ENCODE measurements around the gene TSTD2.
A peak's percentile ranks its signal among the peaks of the same experiment; 100 is the strongest.

TSTD2 gene

DNA sequence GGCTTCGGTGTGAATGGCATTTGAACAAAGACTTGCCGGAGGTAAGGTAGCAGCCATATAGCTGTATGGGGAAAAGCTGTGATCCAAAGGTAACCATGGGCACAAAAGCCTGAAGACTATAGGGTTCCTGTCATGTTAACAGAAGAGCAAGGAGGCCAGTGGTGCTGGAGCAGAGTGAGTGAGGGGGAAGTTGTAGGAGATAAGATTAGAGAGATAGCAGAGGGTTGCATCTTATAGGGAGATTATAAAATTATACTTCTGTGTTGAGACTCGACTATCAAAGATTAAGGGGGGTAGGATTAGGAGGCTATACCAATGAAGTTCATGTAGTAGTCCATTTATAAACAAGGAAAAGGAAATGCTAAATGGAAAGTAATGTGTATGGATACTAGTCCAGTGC, 3.7 kb upstream of the TSTD2 start:
- Mint-ChIP-seq H3K36me3 (ENCODE audit: low read depth) (no peaks in the 10 kb centered on the region), H3K4me3 (peak overlapping the region; percentile 25), H3K4me1 (peaks cover 35% of the 10 kb centered on the region), H3K9me3 (no peaks in the 10 kb centered on the region), H3K27ac (peak overlapping the region; percentile 2), H3K27me3 (ENCODE audit: low read depth, poor library complexity) (no peaks in the 10 kb centered on the region)
- TF ChIP-seq, protein P1, sequence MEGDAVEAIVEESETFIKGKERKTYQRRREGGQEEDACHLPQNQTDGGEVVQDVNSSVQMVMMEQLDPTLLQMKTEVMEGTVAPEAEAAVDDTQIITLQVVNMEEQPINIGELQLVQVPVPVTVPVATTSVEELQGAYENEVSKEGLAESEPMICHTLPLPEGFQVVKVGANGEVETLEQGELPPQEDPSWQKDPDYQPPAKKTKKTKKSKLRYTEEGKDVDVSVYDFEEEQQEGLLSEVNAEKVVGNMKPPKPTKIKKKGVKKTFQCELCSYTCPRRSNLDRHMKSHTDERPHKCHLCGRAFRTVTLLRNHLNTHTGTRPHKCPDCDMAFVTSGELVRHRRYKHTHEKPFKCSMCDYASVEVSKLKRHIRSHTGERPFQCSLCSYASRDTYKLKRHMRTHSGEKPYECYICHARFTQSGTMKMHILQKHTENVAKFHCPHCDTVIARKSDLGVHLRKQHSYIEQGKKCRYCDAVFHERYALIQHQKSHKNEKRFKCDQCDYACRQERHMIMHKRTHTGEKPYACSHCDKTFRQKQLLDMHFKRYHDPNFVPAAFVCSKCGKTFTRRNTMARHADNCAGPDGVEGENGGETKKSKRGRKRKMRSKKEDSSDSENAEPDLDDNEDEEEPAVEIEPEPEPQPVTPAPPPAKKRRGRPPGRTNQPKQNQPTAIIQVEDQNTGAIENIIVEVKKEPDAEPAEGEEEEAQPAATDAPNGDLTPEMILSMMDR (IDR thresholded peaks at IDR 0.05): no peak
- DNase-seq: no peak

DNA sequence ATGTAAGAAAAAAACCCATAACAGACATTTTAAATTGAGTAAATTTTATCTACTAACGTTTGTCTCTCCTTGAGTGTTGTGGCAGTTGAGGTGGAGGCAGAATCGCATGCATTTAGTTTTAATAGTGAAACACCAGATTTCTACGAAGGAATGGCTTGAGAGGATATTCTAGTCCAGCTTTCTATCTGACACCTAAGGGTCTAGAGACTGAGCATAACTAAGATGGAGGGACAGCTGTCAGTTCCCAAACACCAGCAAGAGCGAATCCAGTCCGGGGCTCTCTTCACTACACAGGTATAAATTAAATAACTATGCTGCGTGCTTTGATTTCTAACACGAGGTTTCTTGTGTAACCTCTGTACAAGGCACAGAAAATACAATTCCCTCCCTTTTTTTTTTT, 1.9 kb upstream of the TSTD2 start:
- peak overlapping the region; percentile 73 for H3K27ac Mint-ChIP-seq
- TF ChIP-seq, protein P1 (IDR thresholded peaks at IDR 0.05): no peak
- no peaks in the 10 kb centered on the region for H3K9me3 Mint-ChIP-seq
- H3K4me3 Mint-ChIP-seq: peak overlapping the region; percentile 92
- H3K4me1 Mint-ChIP-seq: peaks cover 50% of the 10 kb centered on the region
- no peaks in the 10 kb centered on the region for H3K36me3 Mint-ChIP-seq (ENCODE audit: low read depth)
- no peak for DNase-seq
- H3K27me3 Mint-ChIP-seq (ENCODE audit: low read depth, poor library complexity): no peaks in the 10 kb centered on the region

DNA sequence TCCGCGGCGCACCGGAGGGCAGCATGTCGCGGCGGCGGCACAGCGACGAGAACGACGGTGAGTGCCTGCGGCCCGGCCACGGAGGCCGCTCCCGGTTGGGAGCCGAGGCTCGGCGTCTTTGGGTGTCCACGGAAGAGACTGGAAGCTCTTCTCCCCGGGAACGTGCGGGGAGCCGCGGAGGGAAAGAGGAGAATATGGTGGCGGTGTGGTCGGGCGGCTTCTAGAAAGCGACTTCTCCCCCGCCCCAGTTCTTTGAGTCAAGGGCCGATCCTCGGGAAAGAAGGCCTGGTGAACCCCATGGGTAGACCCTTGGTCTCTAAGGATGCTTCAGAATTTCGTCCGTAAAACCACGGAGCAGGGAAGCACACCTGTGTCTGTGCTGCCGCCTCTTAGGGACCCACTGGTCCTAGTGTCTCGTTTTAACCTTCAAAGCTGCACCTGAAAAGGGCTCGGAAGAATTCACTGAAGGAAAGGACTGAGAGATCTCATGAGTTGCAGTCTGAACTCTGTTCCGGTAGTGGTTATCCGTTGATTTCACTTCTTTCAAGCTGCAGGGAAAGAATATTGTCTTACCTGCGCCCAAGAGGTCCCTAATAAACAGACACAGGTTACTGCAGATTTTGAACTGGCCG, 807 bp upstream of the TSTD2 start:
- Mint-ChIP-seq H3K27ac (peak overlapping the region; percentile 100), H3K4me3 (peak overlapping the region; percentile 92), H3K4me1 (peaks cover 58% of the 10 kb centered on the region), H3K9me3 (no peaks in the 10 kb centered on the region), H3K27me3 (ENCODE audit: low read depth, poor library complexity) (no peaks in the 10 kb centered on the region), H3K36me3 (ENCODE audit: low read depth) (no peaks in the 10 kb centered on the region)
- TF ChIP-seq, protein P1 (IDR thresholded peaks at IDR 0.05): no peak
- no peak for DNase-seq

DNA sequence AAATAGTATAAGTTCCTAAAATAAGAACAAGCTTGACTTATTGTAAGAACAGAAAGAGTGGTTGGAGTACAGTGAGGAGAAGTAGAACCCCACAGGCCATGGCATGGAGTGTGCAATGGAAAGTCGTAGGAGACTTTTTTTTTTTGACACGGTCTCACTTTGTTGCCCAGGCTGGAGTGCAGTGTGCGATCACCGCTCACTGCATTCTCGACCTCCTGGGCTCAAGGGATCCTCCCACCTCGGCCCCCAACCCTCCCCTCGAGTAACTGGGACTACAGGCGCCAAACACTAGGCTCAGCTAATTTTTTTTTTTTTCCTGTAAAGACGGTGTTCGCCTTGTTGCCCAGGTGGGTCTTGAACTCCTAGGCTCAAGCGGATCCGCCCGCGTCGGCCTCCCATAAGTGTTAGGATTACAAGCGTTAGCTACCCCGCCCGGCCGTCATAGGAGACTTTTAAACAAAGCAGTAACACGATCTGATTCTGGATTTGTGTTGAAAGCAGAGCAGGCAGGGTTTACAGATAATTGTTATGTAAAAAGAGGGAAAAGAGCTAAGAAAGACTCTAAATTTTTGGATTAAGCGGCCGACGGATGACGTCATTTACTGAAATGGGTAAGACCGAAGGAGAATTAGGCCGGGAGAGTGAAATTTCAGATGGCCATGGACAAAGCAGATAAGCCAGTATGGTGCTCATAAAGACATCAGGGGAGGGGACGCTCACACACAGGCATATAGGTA, 752 bp downstream of the TSTD2 start:
- peaks cover 57% of the 10 kb centered on the region for H3K4me1 Mint-ChIP-seq
- H3K9me3 Mint-ChIP-seq: no peaks in the 10 kb centered on the region
- no peaks in the 10 kb centered on the region for H3K36me3 Mint-ChIP-seq (ENCODE audit: low read depth)
- peak; percentile 46 for DNase-seq
- H3K27ac Mint-ChIP-seq: peak overlapping the region; percentile 100
- H3K27me3 Mint-ChIP-seq (ENCODE audit: low read depth, poor library complexity): no peaks in the 10 kb centered on the region
- TF ChIP-seq, protein P1 (IDR thresholded peaks at IDR 0.05): no peak
- H3K4me3 Mint-ChIP-seq: peak overlapping the region; percentile 92

DNA sequence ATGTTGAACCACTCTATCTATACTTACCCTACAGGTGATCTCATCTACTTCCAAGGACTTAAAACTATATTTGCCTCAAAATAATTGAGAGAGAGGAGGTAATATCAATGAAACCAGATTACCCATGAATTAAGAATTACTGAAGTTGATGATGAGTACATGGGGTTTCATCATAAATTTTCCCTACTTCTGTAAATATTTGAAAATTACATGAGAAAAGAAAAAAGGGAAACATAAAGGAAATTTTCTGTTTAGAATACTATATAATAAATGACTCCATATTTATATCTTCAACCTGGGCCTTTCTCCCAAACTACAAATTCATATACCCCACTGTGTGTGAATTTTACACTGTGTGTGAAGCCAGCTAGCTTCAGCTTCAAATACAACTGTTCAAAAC, 2.6 kb downstream of the TSTD2 start:
- no peak for DNase-seq
- no peaks in the 10 kb centered on the region for H3K9me3 Mint-ChIP-seq
- TF ChIP-seq, protein P1 (IDR thresholded peaks at IDR 0.05): no peak
- no peaks in the 10 kb centered on the region for H3K27me3 Mint-ChIP-seq (ENCODE audit: low read depth, poor library complexity)
- H3K36me3 Mint-ChIP-seq (ENCODE audit: low read depth): peaks cover 7% of the 10 kb centered on the region
- H3K4me3 Mint-ChIP-seq: no peak overlapping the region
- no peak overlapping the region for H3K27ac Mint-ChIP-seq
- peaks cover 44% of the 10 kb centered on the region for H3K4me1 Mint-ChIP-seq

DNA sequence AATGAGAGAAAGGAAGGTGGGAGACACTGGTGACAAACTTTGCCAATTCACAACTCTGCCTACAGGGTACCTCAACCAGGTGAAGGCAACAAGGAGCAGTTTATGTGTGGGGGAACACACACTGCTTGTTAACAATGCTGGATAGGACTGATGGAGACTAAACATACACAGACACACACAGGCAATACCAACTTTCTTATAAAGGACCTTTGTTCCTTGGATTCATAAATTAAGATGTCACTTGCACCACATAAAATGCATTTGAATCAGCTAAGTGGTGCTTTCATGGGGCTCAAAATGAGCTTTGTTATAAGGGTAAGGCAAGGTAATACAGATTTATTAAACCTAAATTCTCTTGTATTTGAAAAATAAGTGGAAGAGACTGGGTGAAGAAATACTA, 4.0 kb downstream of the TSTD2 start:
- no peaks in the 10 kb centered on the region for H3K27me3 Mint-ChIP-seq (ENCODE audit: low read depth, poor library complexity)
- TF ChIP-seq, protein P1 (IDR thresholded peaks at IDR 0.05): no peak
- H3K4me1 Mint-ChIP-seq: peaks cover 30% of the 10 kb centered on the region
- no peak overlapping the region for H3K4me3 Mint-ChIP-seq
- H3K36me3 Mint-ChIP-seq (ENCODE audit: low read depth): peaks cover 22% of the 10 kb centered on the region
- peaks cover under 1% of the 10 kb centered on the region for H3K9me3 Mint-ChIP-seq
- no peak for DNase-seq
- H3K27ac Mint-ChIP-seq: no peak overlapping the region
